ENCODE data around the gene STAB1.

DNA sequence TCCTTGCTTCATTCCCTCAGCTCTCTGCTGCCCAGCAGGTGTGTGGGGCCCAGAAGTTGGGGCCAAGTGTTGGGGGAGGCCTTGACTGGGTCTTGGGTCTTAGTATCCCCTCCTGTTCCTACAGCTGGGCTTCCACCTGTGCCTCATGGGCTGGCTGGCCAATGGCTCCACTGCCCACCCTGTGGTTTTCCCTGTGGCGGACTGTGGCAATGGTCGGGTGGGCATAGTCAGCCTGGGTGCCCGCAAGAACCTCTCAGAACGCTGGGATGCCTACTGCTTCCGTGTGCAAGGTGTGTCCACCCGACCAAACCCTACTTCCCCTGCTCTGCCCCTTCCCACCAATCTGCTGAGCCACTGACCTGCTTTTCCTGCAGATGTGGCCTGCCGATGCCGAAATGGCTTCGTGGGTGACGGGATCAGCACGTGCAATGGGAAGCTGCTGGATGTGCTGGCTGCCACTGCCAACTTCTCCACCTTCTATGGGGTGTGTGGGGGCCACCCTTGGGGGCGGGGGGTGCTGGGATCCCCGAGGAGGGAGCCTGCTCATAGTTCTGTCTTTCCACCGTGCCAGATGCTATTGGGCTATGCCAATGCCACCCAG lies 27.6 kb downstream of the STAB1 start:
- TF ChIP-seq, protein P1, sequence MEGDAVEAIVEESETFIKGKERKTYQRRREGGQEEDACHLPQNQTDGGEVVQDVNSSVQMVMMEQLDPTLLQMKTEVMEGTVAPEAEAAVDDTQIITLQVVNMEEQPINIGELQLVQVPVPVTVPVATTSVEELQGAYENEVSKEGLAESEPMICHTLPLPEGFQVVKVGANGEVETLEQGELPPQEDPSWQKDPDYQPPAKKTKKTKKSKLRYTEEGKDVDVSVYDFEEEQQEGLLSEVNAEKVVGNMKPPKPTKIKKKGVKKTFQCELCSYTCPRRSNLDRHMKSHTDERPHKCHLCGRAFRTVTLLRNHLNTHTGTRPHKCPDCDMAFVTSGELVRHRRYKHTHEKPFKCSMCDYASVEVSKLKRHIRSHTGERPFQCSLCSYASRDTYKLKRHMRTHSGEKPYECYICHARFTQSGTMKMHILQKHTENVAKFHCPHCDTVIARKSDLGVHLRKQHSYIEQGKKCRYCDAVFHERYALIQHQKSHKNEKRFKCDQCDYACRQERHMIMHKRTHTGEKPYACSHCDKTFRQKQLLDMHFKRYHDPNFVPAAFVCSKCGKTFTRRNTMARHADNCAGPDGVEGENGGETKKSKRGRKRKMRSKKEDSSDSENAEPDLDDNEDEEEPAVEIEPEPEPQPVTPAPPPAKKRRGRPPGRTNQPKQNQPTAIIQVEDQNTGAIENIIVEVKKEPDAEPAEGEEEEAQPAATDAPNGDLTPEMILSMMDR (IDR thresholded peaks at IDR 0.05 in 4 of 5, conservative IDR thresholded peaks at IDR 0.05 in 1 of 5) = no peak
- TF ChIP-seq POLR2A (IDR thresholded peaks at IDR 0.05) = no peak

All from gastrocnemius medialis (tissue), 4 donors.